G401 (cell line): ENCODE measurements around the gene MSI1. TPM values are rescaled to one million over a fixed set of nuclear protein-coding genes. Genes with fewer than 3 reads are reported as not detected.
"Not testable (repeated sequence)": the region's sequence is repeated elsewhere in the genome, so short reads cannot be mapped to it uniquely, and the experiment has no call there.

Experiments
- DNase-seq: peaks from one replicate; pipeline ENCODE4 v3.0.0-alpha.2; 2015; ENCODE audit warnings: low spot score
- in situ Hi-C: cut with HindIII; loops from 2 replicates; pipeline ENCODE4 v1.10.0; 2016; ENCODE audit warnings: low sequenced_read_pairs, mixed read lengths
- total RNA-seq: library from RNA; depleted of rRNA; stranded (reverse); fragments of >200 nt; shearing (Covaris generic); gene quantifications from 2 replicates; pipeline ENCODE4 v1.2.3, GENCODE V29; 2014

The MSI1 gene
- total RNA-seq, 1 experiment from 2014 or later: 24.6 TPM

- in situ Hi-C loops: not testable (repeated sequence)
- peak; percentile 69 for DNase-seq
These were observed 33.5 kb downstream of the MSI1 start for GRCh38 chr12:120335447-120335846.

- in situ Hi-C loops: no loop called here
- DNase-seq: no peak
These were observed 36.4 kb downstream of the MSI1 start for GRCh38 chr12:120332523-120332922.

- in situ Hi-C loops: no loop called here
- no peak for DNase-seq
These were observed 36.9 kb downstream of the MSI1 start for GRCh38 chr12:120332041-120332440.

GRCh38 chr12:120331390-120331789 lies 37.6 kb downstream of the MSI1 start:
- DNase-seq: no peak
- in situ Hi-C loops: no loop called here

- in situ Hi-C loops: no loop called here
- no peak for DNase-seq
These were observed 40.7 kb downstream of the MSI1 start for GRCh38 chr12:120328228-120328627.

- in situ Hi-C loops: no loop called here
- DNase-seq: no peak
These were observed 41.4 kb downstream of the MSI1 start, which contains the start of gene PLA2G1B for GRCh38 chr12:120327593-120327992. TSS of gene PLA2G1B (minus strand) at chr12:120327779. CDS start at chr12:120327753, 26 bp downstream.

- no peak for DNase-seq
- in situ Hi-C loops: no loop called here
These were observed 44.0 kb downstream of the MSI1 start for GRCh38 chr12:120324841-120325417.

GRCh38 chr12:120323772-120324171 lies 45.2 kb downstream of the MSI1 start:
- in situ Hi-C loops: no loop called here
- no peak for DNase-seq

GRCh38 chr12:120321382-120322202 lies 47.4 kb downstream of the MSI1 start:
- DNase-seq: no peak

GRCh38 chr12:120317224-120318105 lies 51.5 kb downstream of the MSI1 start:
- in situ Hi-C loops: no loop called here
- DNase-seq: peak; percentile 100

More at GRCh38 chr12:120321382-120322202, 47.4 kb downstream of the MSI1 start:
- in situ Hi-C loops: no loop called here

- DNase-seq: peak; percentile 24
These were observed 52.2 kb downstream of the MSI1 start for GRCh38 chr12:120316798-120317223.

GRCh38 chr12:120314220-120314619 lies 54.7 kb downstream of the MSI1 start:
- no peak for DNase-seq
- in situ Hi-C loops: no loop called here

More at GRCh38 chr12:120316798-120317223, 52.2 kb downstream of the MSI1 start:
- in situ Hi-C loops: no loop called here

GRCh38 chr12:120301962-120302815 lies 66.8 kb downstream of the MSI1 start, which contains the start of gene SIRT4:
TSS of gene SIRT4 (plus strand) at chr12:120302321. CDS start at chr12:120303562, 1,241 bp downstream.
- in situ Hi-C loops: no loop called here

GRCh38 chr12:120292661-120293531 lies 76.1 kb downstream of the MSI1 start, which contains the start of gene RNU4-1:
TSS of gene RNU4-1 (minus strand) at chr12:120293237.
- peak; percentile 91 for DNase-seq
- in situ Hi-C loops: no loop called here

More at GRCh38 chr12:120301962-120302815, 66.8 kb downstream of the MSI1 start, which contains the start of gene SIRT4:
- DNase-seq: peak; percentile 98

- in situ Hi-C loops: no loop called here
These were observed 76.6 kb downstream of the MSI1 start for GRCh38 chr12:120292411-120292660.

More at GRCh38 chr12:120292411-120292660, 76.6 kb downstream of the MSI1 start:
- DNase-seq: no peak
